RWPE1 (cell line): ENCODE data around the gene CD44.

Source experiments
- CTCF ChIA-PET: fragments of 350-600 bp; sonication (Branson Sonifier 250); formaldehyde crosslinking; extraction: SDS; loops from one replicate; lab custom pipeline; 2021; lab: Yijun Ruan, JAX
- POLR2A ChIA-PET: fragments of 400-600 bp; formaldehyde crosslinking; extraction: SDS; loops from one replicate; lab custom pipeline; 2020; ENCODE audit warnings: antibody characterized with exemption; ENCODE audit not compliant: low non-redundant PET; lab: Yijun Ruan, JAX
- DNase-seq: peaks from one replicate; pipeline ENCODE4 v3.0.0; 2012; ENCODE audit warnings: low spot score
- H3K27ac ChIP-seq: fragments of 450-650 bp; 2 replicates; pipeline ENCODE4 v1.5.1; 2017
- TF ChIP-seq, protein P1 (sequence below): fragments of 450-650 bp; conservative IDR thresholded peaks from 2 replicates; pipeline ENCODE4 v1.5.1; 2017; ENCODE audit warnings: low read depth, mild to moderate bottlenecking

Gene CD44

GRCh38 chr11:35116762-35117640 is 22.0 kb upstream of the CD44 start:
- ChIA-PET CTCF (interaction anchor here (0.6 kb wide), 1 partner anchor 130 kb away, joined by 3 read pairs; no protein-coding TSS in a partner anchor), POLR2A (no interaction called here)
- DNase-seq: no peak
- peak overlapping the region; percentile 85 for H3K27ac ChIP-seq
- TF ChIP-seq, protein P1, sequence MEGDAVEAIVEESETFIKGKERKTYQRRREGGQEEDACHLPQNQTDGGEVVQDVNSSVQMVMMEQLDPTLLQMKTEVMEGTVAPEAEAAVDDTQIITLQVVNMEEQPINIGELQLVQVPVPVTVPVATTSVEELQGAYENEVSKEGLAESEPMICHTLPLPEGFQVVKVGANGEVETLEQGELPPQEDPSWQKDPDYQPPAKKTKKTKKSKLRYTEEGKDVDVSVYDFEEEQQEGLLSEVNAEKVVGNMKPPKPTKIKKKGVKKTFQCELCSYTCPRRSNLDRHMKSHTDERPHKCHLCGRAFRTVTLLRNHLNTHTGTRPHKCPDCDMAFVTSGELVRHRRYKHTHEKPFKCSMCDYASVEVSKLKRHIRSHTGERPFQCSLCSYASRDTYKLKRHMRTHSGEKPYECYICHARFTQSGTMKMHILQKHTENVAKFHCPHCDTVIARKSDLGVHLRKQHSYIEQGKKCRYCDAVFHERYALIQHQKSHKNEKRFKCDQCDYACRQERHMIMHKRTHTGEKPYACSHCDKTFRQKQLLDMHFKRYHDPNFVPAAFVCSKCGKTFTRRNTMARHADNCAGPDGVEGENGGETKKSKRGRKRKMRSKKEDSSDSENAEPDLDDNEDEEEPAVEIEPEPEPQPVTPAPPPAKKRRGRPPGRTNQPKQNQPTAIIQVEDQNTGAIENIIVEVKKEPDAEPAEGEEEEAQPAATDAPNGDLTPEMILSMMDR: no peak

GRCh38 chr11:35118906-35119305 is 20.1 kb upstream of the CD44 start:
- CTCF ChIA-PET: interaction anchor here (0.5 to 0.6 kb wide), 2 partner anchors 64 to 106 kb away, joined by 3 to 5 read pairs; no protein-coding TSS in a partner anchor

GRCh38 chr11:35121326-35121865 is 17.6 kb upstream of the CD44 start:
- POLR2A ChIA-PET: no interaction called here
- no peak for DNase-seq

More at GRCh38 chr11:35118906-35119305, 20.1 kb upstream of the CD44 start:
- TF ChIP-seq, protein P1: no peak
- no peak overlapping the region for H3K27ac ChIP-seq
- POLR2A ChIA-PET: no interaction called here
- DNase-seq: no peak

DNA sequence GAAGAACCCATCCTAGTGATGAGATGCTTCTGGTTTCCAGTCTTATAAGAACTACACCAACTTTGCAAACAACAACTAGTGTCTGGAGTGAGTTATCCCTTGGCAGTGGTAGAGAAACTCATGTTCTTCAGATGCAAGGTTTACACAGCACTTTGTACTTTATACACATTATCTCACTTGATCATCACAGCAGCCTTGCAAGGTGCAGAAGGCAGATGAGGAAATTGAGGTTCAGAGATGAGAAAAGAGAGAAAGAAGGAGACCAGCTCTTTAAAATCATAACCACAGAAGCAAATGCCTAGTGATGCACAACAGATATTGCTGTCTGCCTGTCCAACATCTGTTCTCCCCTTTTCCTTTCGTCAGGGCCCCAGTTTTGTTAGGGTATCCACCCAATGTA is 16.7 kb upstream of the CD44 start:
- ChIA-PET POLR2A (no interaction called here), CTCF (no interaction called here)
- no peak for DNase-seq
- H3K27ac ChIP-seq: no peak overlapping the region
- TF ChIP-seq, protein P1: no peak

More at GRCh38 chr11:35121326-35121865, 17.6 kb upstream of the CD44 start:
- CTCF ChIA-PET: no interaction called here
- TF ChIP-seq, protein P1: no peak
- H3K27ac ChIP-seq: no peak overlapping the region

DNA sequence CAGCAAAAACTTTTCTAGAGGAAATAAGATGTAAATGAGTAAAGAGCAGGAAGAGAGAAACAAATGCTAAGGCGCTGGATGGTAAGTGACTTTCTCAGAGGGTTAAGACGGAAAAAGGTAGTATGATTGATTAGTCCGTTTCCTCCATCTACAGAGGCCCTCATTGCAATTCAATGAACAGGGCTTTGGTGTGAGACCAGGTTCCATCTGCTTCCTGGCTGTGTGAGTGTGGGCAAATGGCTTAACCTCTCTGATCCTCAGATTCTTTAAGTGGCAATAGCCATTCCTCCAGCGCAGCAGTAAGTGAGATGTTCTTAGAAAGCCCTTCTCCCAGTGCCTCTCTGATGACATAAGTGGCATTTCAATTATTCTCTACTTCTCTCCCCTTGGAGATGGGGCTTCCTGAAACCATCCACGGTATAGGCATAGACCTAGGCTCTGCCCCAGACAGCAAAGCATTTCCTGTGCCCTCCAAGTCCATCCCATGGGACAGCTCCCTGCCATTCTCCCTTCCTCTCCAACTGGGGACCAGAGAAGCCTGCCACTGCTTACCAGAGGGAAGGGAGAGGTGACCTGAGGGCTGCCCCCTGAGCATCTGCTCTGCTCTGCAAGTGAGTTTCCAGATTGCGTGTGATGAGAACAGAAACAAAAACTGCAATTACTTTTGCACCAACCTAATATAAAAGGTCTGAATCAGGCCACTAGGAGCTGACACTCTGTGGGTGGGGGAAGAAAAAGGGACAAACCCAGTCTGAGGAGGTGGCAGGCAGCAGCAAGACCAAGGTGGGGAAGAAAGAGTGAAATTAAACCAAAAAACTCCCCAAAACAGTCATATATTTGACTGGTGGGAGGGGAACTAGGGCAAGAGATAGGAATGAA is 12.7 kb upstream of the CD44 start:
- no peak for DNase-seq
- TF ChIP-seq, protein P1: no peak
- POLR2A ChIA-PET: no interaction called here
- H3K27ac ChIP-seq: no peak overlapping the region
- CTCF ChIA-PET: no interaction called here
